Measurements from ENCODE around the gene SERPINB6. TPM values are rescaled to one million over a fixed set of nuclear protein-coding genes. Genes with fewer than 3 reads are reported as not detected.
"Not testable (repeated sequence)": the region's sequence is repeated elsewhere in the genome, so short reads cannot be mapped to it uniquely, and the experiment has no call there.

SERPINB6 gene
- total RNA-seq, 1 experiment from 2014 or later = 34.8 TPM

- no peak for DNase-seq (ENCODE audit: low spot score)
- no peak for TF ChIP-seq CTCF (conservative IDR thresholded peaks at IDR 0.05; ENCODE audit: low read depth, low read length)
- TF ChIP-seq EZH2 (IDR thresholded peaks at IDR 0.05; ENCODE audit: borderline replicate concordance, low read depth, low read length, poor library complexity, severe bottlenecking) = no peak
- BruUV-seq (replicated peaks) = no TSS peak
- ChIA-PET POLR2A (ENCODE audit: low non-redundant PET) (no interaction called here), CTCF (interaction anchor here (0.5 to 0.6 kb wide), 2 partner anchors 123 to 348 kb away, joined by 4 read pairs; no protein-coding TSS in a partner anchor)
- Histone ChIP-seq H3K4me1 (ENCODE audit: insufficient read depth, low read length, poor library complexity, severe bottlenecking) (no peaks in the 10 kb centered on the region), H3K27ac (ENCODE audit: low read depth, low read length, poor library complexity, severe bottlenecking) (no peak overlapping the region), H3K4me3 (ENCODE audit: low read depth, low read length, poor library complexity, severe bottlenecking) (no peak overlapping the region), H3K27me3 (replicated peaks; ENCODE audit: insufficient read depth, low read depth, low read length, poor library complexity) (no peaks in the 10 kb centered on the region), H3K36me3 (ENCODE audit: insufficient read depth, low read length, poor library complexity, severe bottlenecking) (no peaks in the 10 kb centered on the region), H3K9me3 (ENCODE audit: low read depth, low read length, poor library complexity, severe bottlenecking) (no peaks in the 10 kb centered on the region)
- intact Hi-C loops (cut with micrococcal nuclease; ENCODE audit: unreplicated experiment) = loop anchor here (5.0 kb wide), 2 partner anchors 66 to 121 kb away; no protein-coding TSS in a partner anchor
Observed at GRCh38 chr6:2913621-2914317, 57.6 kb downstream of the SERPINB6 start.

- intact Hi-C loops (cut with micrococcal nuclease; ENCODE audit: unreplicated experiment) = loop anchor here (5.0 kb wide), 2 partner anchors 64 to 119 kb away; no protein-coding TSS in a partner anchor
- BruUV-seq (replicated peaks) = no TSS peak
- Histone ChIP-seq H3K36me3 (ENCODE audit: insufficient read depth, low read length, poor library complexity, severe bottlenecking) (no peaks in the 10 kb centered on the region), H3K9me3 (ENCODE audit: low read depth, low read length, poor library complexity, severe bottlenecking) (no peaks in the 10 kb centered on the region), H3K4me1 (ENCODE audit: insufficient read depth, low read length, poor library complexity, severe bottlenecking) (no peaks in the 10 kb centered on the region), H3K27ac (ENCODE audit: low read depth, low read length, poor library complexity, severe bottlenecking) (no peak overlapping the region), H3K4me3 (ENCODE audit: low read depth, low read length, poor library complexity, severe bottlenecking) (no peak overlapping the region), H3K27me3 (replicated peaks; ENCODE audit: insufficient read depth, low read depth, low read length, poor library complexity) (no peaks in the 10 kb centered on the region)
- DNase-seq (ENCODE audit: low spot score) = no peak
- POLR2A ChIA-PET (ENCODE audit: low non-redundant PET) = no interaction called here
- CTCF ChIA-PET = interaction anchor here (0.7 kb wide), 1 partner anchor 66 kb away, joined by 5 read pairs; no protein-coding TSS in a partner anchor
- TF ChIP-seq CTCF (conservative IDR thresholded peaks at IDR 0.05; ENCODE audit: low read depth, low read length) (no peak), EZH2 (IDR thresholded peaks at IDR 0.05; ENCODE audit: borderline replicate concordance, low read depth, low read length, poor library complexity, severe bottlenecking) (no peak)
Observed at GRCh38 chr6:2911171-2911570, 60.2 kb downstream of the SERPINB6 start.

GRCh38 chr6:2909718-2910117, 61.6 kb downstream of the SERPINB6 start:
- H3K36me3 ChIP-seq (ENCODE audit: insufficient read depth, low read length, poor library complexity, severe bottlenecking) = no peaks in the 10 kb centered on the region
- no peak overlapping the region for H3K27ac ChIP-seq (ENCODE audit: low read depth, low read length, poor library complexity, severe bottlenecking)
- TF ChIP-seq CTCF (conservative IDR thresholded peaks at IDR 0.05; ENCODE audit: low read depth, low read length) (no peak), EZH2 (IDR thresholded peaks at IDR 0.05; ENCODE audit: borderline replicate concordance, low read depth, low read length, poor library complexity, severe bottlenecking) (no peak)
- H3K9me3 ChIP-seq (ENCODE audit: low read depth, low read length, poor library complexity, severe bottlenecking) = no peaks in the 10 kb centered on the region
- no peaks in the 10 kb centered on the region for H3K4me1 ChIP-seq (ENCODE audit: insufficient read depth, low read length, poor library complexity, severe bottlenecking)
- intact Hi-C loops (cut with micrococcal nuclease; ENCODE audit: unreplicated experiment) = loop anchor here (5.0 kb wide), 2 partner anchors 62 to 117 kb away; no protein-coding TSS in a partner anchor
- no peak overlapping the region for H3K4me3 ChIP-seq (ENCODE audit: low read depth, low read length, poor library complexity, severe bottlenecking)
- CTCF ChIA-PET = no interaction called here
- DNase-seq (ENCODE audit: low spot score) = no peak
- POLR2A ChIA-PET (ENCODE audit: low non-redundant PET) = no interaction called here
- no TSS peak for BruUV-seq (replicated peaks)
- no peaks in the 10 kb centered on the region for H3K27me3 ChIP-seq (replicated peaks; ENCODE audit: insufficient read depth, low read depth, low read length, poor library complexity)

- POLR2A ChIA-PET (ENCODE audit: low non-redundant PET); H3K9me3 ChIP-seq (ENCODE audit: low read depth, low read length, poor library complexity, severe bottlenecking); H3K36me3 ChIP-seq (ENCODE audit: insufficient read depth, low read length, poor library complexity, severe bottlenecking); BruUV-seq (replicated peaks); DNase-seq (ENCODE audit: low spot score); intact Hi-C loops (cut with micrococcal nuclease; ENCODE audit: unreplicated experiment); CTCF ChIA-PET; H3K27ac ChIP-seq (ENCODE audit: low read depth, low read length, poor library complexity, severe bottlenecking); H3K27me3 ChIP-seq (replicated peaks; ENCODE audit: insufficient read depth, low read depth, low read length, poor library complexity); H3K4me3 ChIP-seq (ENCODE audit: low read depth, low read length, poor library complexity, severe bottlenecking); H3K4me1 ChIP-seq (ENCODE audit: insufficient read depth, low read length, poor library complexity, severe bottlenecking): not testable (repeated sequence)
Observed at GRCh38 chr6:2909051-2909606, 62.2 kb downstream of the SERPINB6 start.

DNA sequence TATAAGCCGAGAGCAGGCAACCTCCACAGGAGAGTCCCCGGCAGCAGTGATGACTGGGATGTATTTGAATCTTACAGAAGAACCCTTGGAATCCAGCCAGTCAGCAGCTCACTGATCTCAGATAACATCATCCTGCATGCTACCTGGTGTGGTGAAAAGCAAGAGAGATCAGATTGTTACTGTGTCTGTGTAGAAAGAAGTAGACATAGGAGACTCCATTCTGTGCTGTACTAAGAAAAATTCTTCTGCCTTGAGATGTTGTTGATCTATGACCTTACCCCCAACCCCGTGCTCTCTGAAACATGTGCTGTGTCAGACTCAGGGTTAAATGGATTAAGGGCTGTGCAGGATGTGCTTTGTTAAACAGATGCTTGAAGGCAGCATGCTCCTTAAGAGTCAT, 62.9 kb downstream of the SERPINB6 start:
- H3K27ac ChIP-seq (ENCODE audit: low read depth, low read length, poor library complexity, severe bottlenecking); H3K4me3 ChIP-seq (ENCODE audit: low read depth, low read length, poor library complexity, severe bottlenecking); BruUV-seq (replicated peaks); H3K9me3 ChIP-seq (ENCODE audit: low read depth, low read length, poor library complexity, severe bottlenecking); intact Hi-C loops (cut with micrococcal nuclease; ENCODE audit: unreplicated experiment); POLR2A ChIA-PET (ENCODE audit: low non-redundant PET); CTCF ChIA-PET; H3K4me1 ChIP-seq (ENCODE audit: insufficient read depth, low read length, poor library complexity, severe bottlenecking); H3K27me3 ChIP-seq (replicated peaks; ENCODE audit: insufficient read depth, low read depth, low read length, poor library complexity); H3K36me3 ChIP-seq (ENCODE audit: insufficient read depth, low read length, poor library complexity, severe bottlenecking): not testable (repeated sequence)
- DNase-seq (ENCODE audit: low spot score) = peak; percentile 53

Data from A673 (cell line).